ENCODE measurements around the gene NTM.

Gene NTM

DNA sequence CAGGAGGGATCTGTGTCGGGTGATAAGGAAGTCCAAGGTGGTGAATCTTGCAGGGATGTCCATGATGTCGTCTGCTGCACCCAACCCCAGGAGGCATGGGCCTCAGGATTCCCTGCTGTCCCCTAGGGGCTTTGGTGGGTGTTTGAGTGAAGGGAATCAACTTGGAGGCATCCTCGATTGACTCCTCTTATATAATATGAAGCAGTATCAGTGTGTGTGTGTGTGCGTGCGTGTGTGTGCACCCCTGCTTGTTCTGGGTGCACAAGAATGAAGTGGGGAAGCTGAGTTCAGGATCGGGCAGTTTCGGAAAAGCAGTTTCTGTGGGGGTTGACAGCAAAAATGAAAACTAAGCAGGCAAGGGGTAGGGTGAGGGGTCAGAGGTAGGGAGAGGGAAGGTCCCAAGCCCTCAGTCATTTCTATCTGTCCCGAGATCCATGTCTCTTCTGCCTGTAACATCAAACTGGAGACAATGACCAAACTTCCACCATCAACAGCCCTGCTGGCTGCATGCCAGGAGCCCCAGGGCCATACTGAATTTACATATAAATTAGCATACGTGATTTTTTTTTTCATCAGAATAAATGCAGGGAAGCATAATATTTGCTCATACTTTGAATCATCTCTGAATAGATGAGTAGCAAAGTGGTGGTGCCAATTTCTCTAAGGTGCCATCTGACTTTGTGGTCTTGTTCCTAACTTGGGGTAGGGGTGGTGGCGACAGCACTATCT, 2.0 kb downstream of the NTM start:
- in situ Hi-C loops (cut with MboI; ENCODE audit: low sequenced_read_pairs): no loop called here

DNA sequence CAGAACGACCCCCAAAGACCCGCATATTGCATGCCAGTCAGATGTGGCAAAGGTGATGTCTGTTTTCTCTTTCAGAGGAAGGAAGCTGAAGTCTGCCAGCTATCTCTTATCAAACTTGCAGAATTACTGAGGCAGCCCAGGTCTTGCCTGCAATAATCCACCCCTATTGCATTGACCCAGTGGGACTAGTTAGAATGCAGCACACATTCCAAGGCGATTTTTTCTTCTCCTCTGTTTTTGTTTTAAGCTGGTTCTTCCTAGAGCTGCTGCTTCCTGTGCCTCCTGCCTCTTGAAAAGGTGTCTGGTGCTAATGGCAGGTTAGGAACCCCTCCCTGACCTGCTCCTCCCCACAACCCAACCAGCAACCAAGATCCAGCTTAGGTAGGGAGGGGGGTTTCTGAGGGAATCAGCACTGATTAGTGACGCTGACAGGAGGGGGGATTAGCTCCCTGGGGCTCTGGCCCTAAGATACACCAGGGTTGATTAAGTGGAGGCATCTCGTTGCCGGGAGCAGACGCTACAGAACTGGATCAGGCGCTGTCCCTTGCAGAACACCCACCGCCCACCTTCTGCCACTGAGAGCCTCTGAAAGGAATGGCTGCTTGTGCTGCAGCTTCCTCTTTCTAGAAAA, 2.8 kb downstream of the NTM start:
- in situ Hi-C loops (cut with MboI; ENCODE audit: low sequenced_read_pairs): no loop called here

DNA sequence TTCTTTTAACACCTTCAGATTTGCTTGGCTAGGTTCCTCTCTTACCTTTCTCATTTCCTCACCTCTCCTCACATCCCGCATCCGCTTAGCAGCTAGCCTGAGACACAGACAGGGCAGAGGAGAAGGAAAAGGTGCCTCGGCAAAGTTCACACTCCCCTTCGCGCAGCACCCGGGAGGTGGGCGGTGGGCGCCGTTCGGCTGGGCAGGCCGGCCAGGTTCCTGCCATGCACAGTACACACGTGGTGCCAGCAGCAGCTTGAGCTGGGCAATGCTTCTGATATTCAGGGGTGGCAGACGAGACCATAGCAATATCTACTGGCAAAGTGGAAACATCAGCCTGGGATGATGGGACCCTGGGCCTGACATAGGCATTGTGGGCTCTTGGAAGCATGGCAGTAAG, 3.3 kb downstream of the NTM start:
- in situ Hi-C loops (cut with MboI; ENCODE audit: low sequenced_read_pairs): no loop called here

DNA sequence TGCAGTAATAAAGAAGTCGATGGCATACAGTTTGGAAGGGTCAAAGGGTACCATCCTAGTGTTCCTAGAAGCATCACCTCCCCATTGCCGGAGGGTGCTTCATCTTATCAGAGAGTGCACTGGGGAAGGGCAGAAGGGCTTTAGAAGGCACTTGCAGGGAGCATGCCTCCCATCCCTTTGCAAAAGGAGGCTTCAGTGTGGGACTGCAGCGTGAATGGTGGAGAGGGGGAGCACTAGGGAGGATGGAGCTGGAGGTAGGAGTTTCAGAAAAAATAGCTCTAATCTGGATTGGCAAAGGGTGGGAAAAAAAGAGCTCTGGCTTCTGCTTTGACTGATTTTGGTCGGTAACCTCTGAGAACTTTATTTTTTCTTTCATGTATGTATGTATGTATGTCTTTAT, 5.0 kb downstream of the NTM start:
- in situ Hi-C loops (cut with MboI; ENCODE audit: low sequenced_read_pairs): no loop called here

DNA sequence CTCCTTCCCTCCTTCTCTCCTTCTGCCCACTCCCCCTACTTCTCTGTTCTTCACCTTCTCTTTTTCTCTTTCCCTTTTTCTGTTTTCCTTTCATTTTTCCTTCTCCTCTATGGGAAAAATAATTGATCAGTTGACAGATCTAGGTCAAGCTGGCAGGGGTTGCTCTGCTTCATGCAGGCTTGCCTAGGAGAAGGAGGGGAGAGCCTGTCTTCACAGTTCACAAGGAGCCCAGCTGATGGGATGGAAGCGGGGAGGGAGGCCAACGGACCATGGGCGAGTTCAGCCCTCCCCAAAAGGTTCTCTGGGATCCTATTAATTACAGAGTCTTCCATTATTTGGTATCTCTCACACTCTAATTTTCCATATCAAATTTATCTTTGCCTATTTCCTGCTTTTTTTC, 5.5 kb downstream of the NTM start:
- in situ Hi-C loops (cut with MboI; ENCODE audit: low sequenced_read_pairs): no loop called here

DNA sequence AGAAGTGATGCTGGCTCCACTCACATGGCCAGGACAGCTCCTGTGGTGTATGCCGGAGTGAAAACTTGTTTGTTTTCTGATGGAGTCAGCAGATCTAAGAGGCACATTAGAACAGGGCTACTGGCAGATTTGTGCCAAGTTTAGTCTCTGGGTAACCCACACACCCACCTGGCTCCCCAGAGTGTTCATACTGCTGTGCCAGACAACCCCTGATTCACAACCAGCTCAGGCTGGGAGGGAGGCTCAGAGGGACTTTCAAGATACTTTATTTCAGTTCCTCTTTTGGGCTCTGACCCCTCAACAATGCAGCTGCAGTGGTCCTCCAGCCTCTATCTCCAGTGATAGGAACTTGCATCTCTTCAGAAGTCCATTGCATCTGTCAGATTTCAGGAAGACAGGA, 8.5 kb downstream of the NTM start:
- in situ Hi-C loops (cut with MboI; ENCODE audit: low sequenced_read_pairs): no loop called here

DNA sequence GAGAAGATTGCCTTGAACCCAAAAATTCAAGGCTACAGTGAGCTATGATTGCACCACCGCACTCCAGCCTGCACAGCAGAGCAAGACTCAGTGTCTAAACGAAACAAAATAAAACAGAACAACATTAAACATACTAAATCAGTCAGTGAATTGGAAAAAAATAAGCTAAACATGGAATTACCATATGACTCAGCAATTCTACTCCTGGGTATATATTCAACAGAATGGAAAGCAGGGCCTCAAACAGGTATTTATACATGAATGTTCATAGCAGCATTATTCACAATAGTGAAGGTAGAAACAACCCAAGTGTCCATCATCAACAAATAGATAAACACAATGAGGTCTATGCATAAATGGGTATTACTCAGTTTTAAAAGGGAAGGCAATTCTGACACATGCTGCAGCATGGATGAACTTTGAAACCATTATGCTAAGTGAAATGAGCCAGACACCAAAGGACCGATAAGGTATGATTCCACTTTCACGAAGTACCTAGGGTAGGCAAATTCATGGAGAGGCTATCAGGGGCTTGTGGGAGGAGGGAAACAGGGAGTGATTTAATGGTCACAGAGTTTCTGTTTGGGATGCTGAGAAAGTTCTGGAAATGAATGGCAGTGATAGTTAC, 15.5 kb downstream of the NTM start:
- in situ Hi-C loops (cut with MboI; ENCODE audit: low sequenced_read_pairs): no loop called here

DNA sequence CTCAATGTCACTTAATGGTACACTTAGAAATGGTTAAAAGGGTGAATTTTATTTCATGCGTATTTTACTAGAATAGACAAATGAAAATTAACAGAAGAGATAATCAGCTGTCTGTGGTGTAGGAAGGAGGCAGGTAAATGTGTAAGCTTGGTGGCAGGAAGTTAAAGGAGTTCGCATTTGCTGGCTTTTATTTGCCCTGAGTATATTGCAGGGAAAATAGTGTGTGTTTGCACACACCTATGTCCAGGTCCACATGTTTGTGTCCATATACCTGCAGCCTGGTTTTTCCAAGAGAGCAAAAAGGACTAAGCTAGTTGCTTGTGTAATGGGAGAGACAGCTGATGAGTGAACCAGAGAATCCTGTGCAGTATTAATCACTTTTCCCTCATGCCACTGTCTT, 16.0 kb downstream of the NTM start:
- in situ Hi-C loops (cut with MboI; ENCODE audit: low sequenced_read_pairs): no loop called here

DNA sequence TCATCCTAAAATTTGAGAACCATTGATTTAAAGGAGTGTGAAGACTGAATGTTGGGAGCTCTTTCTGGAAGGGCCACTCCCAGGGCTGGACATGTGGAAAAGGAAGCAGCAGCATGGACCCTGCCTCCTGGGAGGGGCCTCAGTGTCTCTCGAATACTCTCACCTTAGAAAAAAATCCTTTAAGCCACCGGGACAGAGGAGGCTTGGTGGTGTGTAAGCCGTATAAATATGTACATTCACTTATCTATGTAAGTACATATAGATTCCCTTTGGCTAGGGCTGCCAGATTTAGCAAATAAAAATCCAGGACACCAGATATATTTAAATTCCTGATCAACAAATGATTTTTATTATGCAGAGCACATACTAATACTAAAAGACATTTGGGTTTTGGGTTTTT, 17.6 kb downstream of the NTM start:
- in situ Hi-C loops (cut with MboI; ENCODE audit: low sequenced_read_pairs): no loop called here

DNA sequence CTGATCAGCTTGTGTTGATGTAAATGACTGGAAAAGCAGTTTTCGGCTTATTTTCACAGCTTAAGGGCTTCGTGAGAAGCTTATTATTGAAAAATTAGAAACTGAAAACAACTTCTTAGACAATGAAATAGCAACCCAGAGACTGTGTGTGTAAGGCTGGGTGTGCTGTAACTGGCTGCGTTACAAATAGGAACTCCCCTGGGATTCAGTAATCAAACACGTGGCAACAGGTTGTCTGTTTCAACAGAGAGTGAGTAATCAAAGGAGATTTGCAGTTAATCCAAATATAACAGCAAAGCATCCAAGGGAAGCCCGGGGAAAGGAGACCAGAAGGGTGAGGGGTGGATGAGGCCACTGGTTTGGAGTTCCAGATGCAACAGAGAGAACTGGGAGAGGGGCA, 19.2 kb downstream of the NTM start:
- in situ Hi-C loops (cut with MboI; ENCODE audit: low sequenced_read_pairs): no loop called here

DNA sequence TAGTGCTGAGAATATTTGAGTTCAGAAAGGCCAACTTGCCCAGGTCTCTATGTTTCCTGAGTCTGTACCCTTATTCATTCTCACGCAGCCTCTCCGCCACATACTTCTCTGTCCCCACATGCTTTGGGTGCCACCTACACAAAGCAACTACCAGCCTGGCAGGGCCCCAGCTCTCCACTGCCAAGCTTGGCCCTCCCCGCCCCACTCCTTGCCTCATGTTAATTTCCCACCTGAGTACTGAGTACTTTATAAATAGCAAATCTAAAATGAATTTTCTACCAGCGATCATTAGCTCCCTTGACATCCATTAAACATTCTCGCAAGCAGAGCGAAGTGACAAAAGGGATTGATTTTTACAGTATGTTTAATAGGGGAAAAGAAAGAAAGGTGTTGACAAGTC, 20.8 kb downstream of the NTM start:
- in situ Hi-C loops (cut with MboI; ENCODE audit: low sequenced_read_pairs): no loop called here

DNA sequence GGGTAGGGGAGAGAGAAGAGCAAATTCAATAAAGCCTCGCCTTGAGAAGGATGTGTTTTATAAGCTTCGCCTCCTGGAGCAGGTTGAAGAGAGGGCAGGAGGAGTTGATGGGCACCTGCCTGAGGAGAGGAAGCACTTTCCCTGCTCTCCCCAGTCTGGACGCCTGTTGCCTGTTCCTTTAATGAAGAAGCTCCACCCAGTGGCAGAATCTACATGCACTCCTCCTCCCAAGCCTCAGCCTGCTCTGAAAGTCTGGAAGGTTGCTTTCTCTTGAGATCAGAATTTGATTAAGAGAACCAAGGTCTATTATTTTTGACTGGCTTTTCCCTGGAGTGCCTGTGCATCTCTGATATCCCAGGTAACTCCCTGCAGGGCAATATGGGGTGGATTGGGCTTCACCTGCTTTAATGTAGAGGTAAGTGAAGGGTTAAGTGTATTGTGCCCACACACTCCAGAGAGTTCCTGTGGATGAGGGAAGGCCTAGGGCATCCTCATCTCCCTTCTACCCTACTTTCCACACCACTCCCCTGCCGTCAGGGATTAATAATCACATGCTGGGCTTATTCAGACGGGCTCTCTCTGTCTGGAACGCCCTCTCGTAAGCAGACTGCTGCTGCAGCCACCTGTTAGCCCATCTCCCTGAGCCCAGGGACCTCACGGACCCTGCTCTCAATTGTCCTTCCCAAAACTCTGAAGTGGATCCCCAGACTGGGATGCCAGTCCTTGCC, 22.3 kb downstream of the NTM start:
- in situ Hi-C loops (cut with MboI; ENCODE audit: low sequenced_read_pairs): no loop called here

DNA sequence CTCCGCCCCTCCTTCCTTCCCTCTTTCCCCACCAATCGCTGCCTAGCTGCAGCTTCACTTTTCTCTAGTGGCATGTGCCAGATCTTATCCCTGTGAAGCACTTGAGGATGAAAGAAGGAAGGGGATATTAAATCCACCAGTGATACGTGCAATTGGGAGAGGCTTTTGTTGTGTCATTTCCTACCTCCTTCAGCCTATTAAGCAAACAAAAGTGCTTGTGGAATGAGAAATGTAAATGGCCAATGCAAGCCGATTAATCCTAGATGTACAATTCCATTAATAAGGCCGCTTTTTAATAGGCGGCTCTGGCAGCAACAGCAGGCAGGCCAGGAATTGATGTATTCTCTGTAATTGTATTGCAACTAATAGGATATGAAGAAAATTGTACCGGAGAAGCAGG, 23.3 kb downstream of the NTM start:
- in situ Hi-C loops (cut with MboI; ENCODE audit: low sequenced_read_pairs): no loop called here

DNA sequence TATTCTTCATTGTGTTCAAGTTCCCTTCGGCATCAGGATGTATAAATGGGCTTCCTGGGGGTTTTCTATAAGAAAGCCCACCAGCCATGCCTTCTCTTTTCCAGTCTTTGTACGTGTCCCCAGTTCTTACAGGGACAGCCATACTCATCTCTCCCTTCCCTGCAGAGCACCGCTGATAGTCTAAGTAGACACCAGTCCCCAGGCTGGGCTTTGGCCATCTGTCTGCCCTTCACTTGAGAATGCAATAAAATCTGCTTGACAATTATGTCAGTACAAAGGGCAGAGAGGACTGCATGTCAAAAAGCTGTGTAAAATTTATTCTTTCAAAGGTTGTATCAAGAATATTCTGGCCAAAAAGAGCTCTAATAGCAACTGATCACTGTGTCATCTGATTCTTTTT, 27.3 kb downstream of the NTM start:
- in situ Hi-C loops (cut with MboI; ENCODE audit: low sequenced_read_pairs): no loop called here

DNA sequence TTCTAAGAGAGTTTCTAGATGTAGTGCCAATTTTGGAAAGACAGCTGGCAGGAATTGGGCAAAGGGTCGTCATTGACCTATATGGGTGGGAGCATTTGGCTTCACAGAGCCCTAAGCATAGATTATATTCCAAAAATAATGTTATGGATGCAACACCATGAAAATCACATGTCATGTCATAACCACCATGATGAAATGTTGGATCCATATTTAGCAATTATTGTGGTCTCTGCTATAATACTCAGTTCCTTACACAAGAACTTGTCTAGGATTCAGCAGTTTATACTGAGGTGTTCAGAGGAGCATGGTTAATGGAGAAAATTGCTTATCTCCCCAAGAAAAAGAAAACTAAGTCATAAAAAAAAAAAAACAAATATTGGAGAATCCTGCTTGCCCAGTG, 31.6 kb downstream of the NTM start:
- in situ Hi-C loops (cut with MboI; ENCODE audit: low sequenced_read_pairs): no loop called here

DNA sequence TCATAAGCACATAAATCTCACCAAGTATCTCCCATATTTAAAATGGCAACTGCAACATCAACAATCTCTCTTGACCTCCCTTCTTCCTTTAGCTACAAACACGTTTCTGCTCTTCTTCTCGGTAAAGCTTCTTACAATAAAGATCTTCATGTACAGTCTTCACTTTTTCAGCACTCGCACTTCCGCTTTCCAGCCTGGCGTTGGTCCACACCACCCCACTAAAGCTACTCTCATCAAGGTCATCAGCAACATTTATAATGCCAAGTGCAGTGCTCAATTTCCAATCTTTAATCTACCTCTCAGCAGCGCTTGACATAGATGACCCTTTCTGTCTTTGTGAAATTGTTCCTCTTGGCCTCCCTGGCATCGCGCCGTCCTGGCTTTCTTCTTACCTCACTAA, 33.6 kb downstream of the NTM start:
- in situ Hi-C loops (cut with MboI; ENCODE audit: low sequenced_read_pairs): no loop called here

DNA sequence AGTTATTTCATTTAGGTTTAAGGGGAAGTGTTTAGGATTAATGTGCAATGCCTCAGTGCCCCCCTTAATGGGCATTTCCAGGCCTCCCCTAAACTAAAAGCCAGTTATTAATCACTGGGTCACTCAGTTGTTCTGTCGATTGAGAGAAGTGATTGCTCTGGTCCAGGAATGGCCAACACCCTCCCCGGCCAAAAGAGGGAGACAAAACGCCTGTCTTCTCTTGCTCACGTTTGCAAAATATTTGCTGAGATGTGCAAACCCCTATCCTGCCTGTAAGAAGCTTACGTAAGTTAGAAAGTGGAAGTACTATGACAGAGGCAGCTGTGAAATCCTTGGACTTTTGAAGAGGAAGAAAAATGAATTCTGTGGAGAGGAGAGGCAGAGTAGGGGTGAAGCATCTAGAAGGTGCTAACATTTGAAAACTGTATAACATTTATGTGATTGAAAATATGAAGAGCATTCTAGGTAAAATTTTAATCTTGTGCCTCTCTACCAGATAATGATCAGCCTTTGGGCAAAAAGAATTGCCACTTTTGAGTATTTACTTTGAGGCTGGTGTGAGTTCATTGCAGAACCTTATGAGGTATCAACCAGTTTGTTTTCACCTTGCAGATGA, 37.7 kb downstream of the NTM start:
- in situ Hi-C loops (cut with MboI; ENCODE audit: low sequenced_read_pairs): no loop called here

DNA sequence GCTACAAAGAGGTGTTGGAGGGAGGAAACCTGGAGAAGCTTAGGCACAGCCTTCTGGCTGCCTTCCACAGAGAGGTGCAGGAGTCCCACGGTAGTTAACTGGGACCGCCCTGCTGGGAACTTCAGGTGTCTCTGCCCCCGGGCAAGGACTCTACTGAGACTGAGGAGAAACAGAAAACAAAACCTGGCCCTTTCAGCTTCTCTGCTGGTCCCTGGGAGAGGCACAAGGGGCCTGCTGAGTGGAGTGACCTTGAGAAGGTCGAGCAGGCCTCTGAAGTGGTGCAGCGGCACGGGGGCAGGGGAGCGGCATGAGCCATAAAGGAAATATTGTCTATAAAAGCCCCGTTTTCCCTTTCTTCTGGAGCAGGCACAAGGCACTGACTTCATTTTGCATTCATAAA, 38.9 kb downstream of the NTM start:
- in situ Hi-C loops (cut with MboI; ENCODE audit: low sequenced_read_pairs): no loop called here

DNA sequence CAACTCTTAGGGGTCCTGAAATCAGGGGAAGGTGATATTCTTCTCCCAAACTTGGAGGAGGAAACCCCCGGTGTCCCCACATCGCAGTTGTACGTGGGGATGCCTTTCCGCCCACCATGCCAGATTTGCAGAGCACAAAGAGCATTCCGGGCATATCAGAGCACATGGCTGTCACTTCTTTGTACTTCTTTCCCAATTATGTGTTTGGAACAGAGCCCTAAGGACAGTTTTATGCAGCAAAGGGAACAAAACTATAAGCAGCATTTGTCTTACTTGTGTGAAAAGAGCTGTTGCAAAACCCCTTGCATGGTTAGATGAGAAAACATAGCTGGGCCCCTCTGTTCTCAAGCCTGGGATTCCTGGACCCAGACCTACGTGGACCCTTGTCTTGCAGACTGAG, 41.2 kb downstream of the NTM start:
- in situ Hi-C loops (cut with MboI; ENCODE audit: low sequenced_read_pairs): no loop called here

DNA sequence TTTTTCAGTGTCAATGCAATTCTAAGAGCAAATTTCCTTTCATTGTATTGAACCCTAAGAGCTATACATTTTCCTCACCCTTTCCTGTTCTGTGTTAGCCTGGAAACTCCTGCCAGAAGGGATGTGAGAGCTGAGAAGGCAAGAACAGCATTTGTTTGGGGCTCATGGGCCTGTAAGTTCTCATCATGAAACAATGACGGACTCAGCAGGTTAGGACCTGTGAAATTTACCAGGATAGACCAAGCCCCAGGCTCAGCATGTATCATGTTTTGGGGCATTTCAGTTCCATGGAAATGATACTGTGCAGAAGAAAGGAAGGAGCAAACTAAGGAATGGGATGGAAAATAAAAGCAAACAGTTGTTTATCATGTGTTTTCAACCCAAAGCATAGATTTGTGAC, 41.6 kb downstream of the NTM start:
- in situ Hi-C loops (cut with MboI; ENCODE audit: low sequenced_read_pairs): no loop called here

DNA sequence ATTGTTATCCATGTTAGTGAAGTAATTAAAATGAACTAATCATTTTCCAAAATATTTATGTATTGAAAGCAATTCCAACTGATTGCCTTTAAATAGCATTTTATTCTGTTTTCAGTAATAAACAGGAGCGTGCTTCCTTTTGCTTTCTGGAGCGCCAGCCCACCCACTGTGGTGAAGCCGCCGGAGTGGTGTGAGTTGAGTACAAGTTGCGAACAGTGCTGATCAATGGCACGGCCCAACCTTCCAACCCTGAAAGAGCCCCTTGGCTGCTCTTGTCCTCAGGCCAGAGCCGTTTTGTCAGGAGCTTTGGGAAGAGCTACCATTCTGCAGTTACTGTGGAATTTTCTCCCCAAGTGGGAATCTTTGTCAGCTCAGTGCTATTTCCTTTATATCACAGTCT, 42.8 kb downstream of the NTM start:
- in situ Hi-C loops (cut with MboI; ENCODE audit: low sequenced_read_pairs): no loop called here

DNA sequence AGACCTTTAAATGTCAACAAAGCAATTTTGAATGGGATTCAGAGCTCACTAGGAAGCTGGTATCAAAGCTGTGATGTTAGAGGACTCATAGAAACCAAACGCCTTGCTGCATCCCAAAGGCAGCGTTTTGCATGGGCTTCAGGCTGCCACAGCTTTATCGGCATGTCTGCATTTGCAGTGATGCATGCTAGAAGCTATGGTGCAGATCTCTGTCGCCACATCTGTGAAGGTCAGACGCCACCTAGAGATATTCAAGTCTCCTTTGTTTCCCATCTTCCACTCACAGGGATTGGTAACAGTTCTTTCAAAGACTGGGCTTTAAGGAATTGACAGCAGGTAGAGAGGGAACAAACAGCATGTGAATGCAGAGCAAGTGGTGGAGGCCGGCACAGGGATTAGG, 47.8 kb downstream of the NTM start:
- in situ Hi-C loops (cut with MboI; ENCODE audit: low sequenced_read_pairs): no loop called here
